Measurements from ENCODE around the gene PRR7.

The PRR7 gene

GRCh38 chr5:177502886-177503285 lies 56.3 kb downstream of the PRR7 start:
- TF ChIP-seq CTCF (conservative IDR thresholded peaks at IDR 0.05; ENCODE audit: low read depth, low read length) = no peak
- Histone ChIP-seq H4K20me1 (ENCODE audit: insufficient read depth) (no peaks in the 10 kb centered on the region), H2AFZ (ENCODE audit: low read depth) (no peak overlapping the region), H3K9ac (no peak overlapping the region), H3K4me1 (ENCODE audit: low read depth, poor library complexity, severe bottlenecking) (no peaks in the 10 kb centered on the region), H3K27me3 (ENCODE audit: insufficient read depth, low read depth) (no peaks in the 10 kb centered on the region), H3K36me3 (ENCODE audit: insufficient read depth) (no peaks in the 10 kb centered on the region), H3K4me3 (IDR thresholded peaks at IDR 0.05; ENCODE audit: insufficient read depth, low read depth, low read length) (no peak overlapping the region), H3K79me2 (ENCODE audit: insufficient read depth, low read depth) (no peaks in the 10 kb centered on the region), H3K4me2 (no peak overlapping the region), H3K27ac (no peak overlapping the region)

- no peaks in the 10 kb centered on the region for H3K4me1 ChIP-seq (ENCODE audit: low read depth, poor library complexity, severe bottlenecking)
- no peak overlapping the region for H3K4me2 ChIP-seq
- H4K20me1 ChIP-seq (ENCODE audit: insufficient read depth) = no peaks in the 10 kb centered on the region
- no peak for TF ChIP-seq CTCF (conservative IDR thresholded peaks at IDR 0.05; ENCODE audit: low read depth, low read length)
- H3K9ac ChIP-seq = no peak overlapping the region
- H3K27ac ChIP-seq = no peak overlapping the region
- no peaks in the 10 kb centered on the region for H3K36me3 ChIP-seq (ENCODE audit: insufficient read depth)
- H2AFZ ChIP-seq (ENCODE audit: low read depth) = no peak overlapping the region
- no peaks in the 10 kb centered on the region for H3K27me3 ChIP-seq (ENCODE audit: insufficient read depth, low read depth)
- H3K79me2 ChIP-seq (ENCODE audit: insufficient read depth, low read depth) = no peaks in the 10 kb centered on the region
- H3K4me3 ChIP-seq (IDR thresholded peaks at IDR 0.05; ENCODE audit: insufficient read depth, low read depth, low read length) = no peak overlapping the region
Measured at GRCh38 chr5:177503351-177504085, 56.9 kb downstream of the PRR7 start.

- H3K27me3 ChIP-seq (ENCODE audit: insufficient read depth, low read depth) = no peaks in the 10 kb centered on the region
- no peaks in the 10 kb centered on the region for H3K4me1 ChIP-seq (ENCODE audit: low read depth, poor library complexity, severe bottlenecking)
- H2AFZ ChIP-seq (ENCODE audit: low read depth) = no peak overlapping the region
- no peak overlapping the region for H3K4me3 ChIP-seq (IDR thresholded peaks at IDR 0.05; ENCODE audit: insufficient read depth, low read depth, low read length)
- H3K36me3 ChIP-seq (ENCODE audit: insufficient read depth) = no peaks in the 10 kb centered on the region
- H3K9ac ChIP-seq = no peak overlapping the region
- H4K20me1 ChIP-seq (ENCODE audit: insufficient read depth) = no peaks in the 10 kb centered on the region
- H3K79me2 ChIP-seq (ENCODE audit: insufficient read depth, low read depth) = no peaks in the 10 kb centered on the region
- no peak overlapping the region for H3K27ac ChIP-seq
- H3K4me2 ChIP-seq = no peak overlapping the region
- TF ChIP-seq CTCF (conservative IDR thresholded peaks at IDR 0.05; ENCODE audit: low read depth, low read length) = no peak
Measured at GRCh38 chr5:177504086-177505056, 57.8 kb downstream of the PRR7 start.

DNA sequence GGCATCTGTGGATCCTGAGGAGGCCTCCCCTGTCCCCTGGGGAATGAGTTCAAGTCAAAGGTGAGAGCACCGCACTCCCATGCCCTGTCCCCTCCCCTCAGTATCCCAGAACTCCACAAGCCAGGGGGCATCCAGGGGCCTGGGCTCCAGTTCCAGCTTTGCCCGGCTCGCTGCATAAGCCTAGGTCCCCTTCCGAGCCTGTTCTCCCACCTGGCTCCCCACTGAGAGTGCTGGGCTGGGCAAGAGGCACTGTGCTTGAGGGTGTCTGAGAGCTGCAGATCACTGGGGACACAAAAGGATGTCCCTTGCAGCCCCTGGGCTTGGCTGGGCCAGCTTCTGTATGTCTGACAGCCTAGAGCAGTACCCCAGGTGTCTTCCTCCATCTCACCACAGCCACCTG lies 58.5 kb downstream of the PRR7 start:
- H3K79me2 ChIP-seq (ENCODE audit: insufficient read depth, low read depth) = no peaks in the 10 kb centered on the region
- H3K4me3 ChIP-seq (IDR thresholded peaks at IDR 0.05; ENCODE audit: insufficient read depth, low read depth, low read length) = no peak overlapping the region
- H3K4me1 ChIP-seq (ENCODE audit: low read depth, poor library complexity, severe bottlenecking) = no peaks in the 10 kb centered on the region
- no peaks in the 10 kb centered on the region for H4K20me1 ChIP-seq (ENCODE audit: insufficient read depth)
- H3K4me2 ChIP-seq = no peak overlapping the region
- no peak overlapping the region for H3K27ac ChIP-seq
- no peaks in the 10 kb centered on the region for H3K27me3 ChIP-seq (ENCODE audit: insufficient read depth, low read depth)
- H3K36me3 ChIP-seq (ENCODE audit: insufficient read depth) = no peaks in the 10 kb centered on the region
- H3K9ac ChIP-seq = no peak overlapping the region
- H2AFZ ChIP-seq (ENCODE audit: low read depth) = no peak overlapping the region
- TF ChIP-seq CTCF (conservative IDR thresholded peaks at IDR 0.05; ENCODE audit: low read depth, low read length) = no peak

Data from KMS-11 (cell line).